Renal cortical epithelial cell (primary cell): ENCODE data around the gene COQ10A. TPM values are rescaled to one million over a fixed set of nuclear protein-coding genes. Genes with fewer than 3 reads are reported as not detected.
A peak's percentile ranks its signal among the peaks of the same experiment; 100 is the strongest.
"Not testable (repeated sequence)": the region's sequence is repeated elsewhere in the genome, so short reads cannot be mapped to it uniquely, and the experiment has no call there.

Experiments used
- DNase-seq: peaks from one replicate; pipeline ENCODE4 v3.0.0-alpha.2; 2011; ENCODE audit warnings: low read depth
- total RNA-seq: library from RNA; depleted of rRNA; stranded (reverse); fragments of >200 nt; gene quantifications from 2 replicates; pipeline ENCODE4 v1.2.3, GENCODE V29; 2014

COQ10A gene
- total RNA-seq, 1 donor from 2014 or later, result 11.2 TPM

GRCh38 chr12:56280849-56281248, 14.1 kb downstream of the COQ10A start:
- DNase-seq, result no peak

GRCh38 chr12:56282030-56282429, 15.3 kb downstream of the COQ10A start:
- no peak for DNase-seq

- DNase-seq, result no peak
Measured at GRCh38 chr12:56282579-56282978, 15.8 kb downstream of the COQ10A start.

- not testable (repeated sequence) for DNase-seq
Measured at GRCh38 chr12:56284263-56284662, 17.5 kb downstream of the COQ10A start.

- DNase-seq, result peak; percentile 61
Measured at GRCh38 chr12:56286044-56286830, 19.5 kb downstream of the COQ10A start.

- DNase-seq, result no peak
Measured at GRCh38 chr12:56288705-56289387, 22.1 kb downstream of the COQ10A start.

GRCh38 chr12:56293795-56294194, 27.1 kb downstream of the COQ10A start:
- no peak for DNase-seq

GRCh38 chr12:56296295-56296694, 29.6 kb downstream of the COQ10A start:
- DNase-seq, result no peak

GRCh38 chr12:56297400-56297799, 30.7 kb downstream of the COQ10A start:
- no peak for DNase-seq

GRCh38 chr12:56298828-56299227, 32.1 kb downstream of the COQ10A start:
- DNase-seq, result no peak

- DNase-seq, result peak; percentile 23
Measured at GRCh38 chr12:56299308-56299852, 32.6 kb downstream of the COQ10A start.

GRCh38 chr12:56299853-56300643, 33.3 kb downstream of the COQ10A start, which contains the start of gene CS:
Gene CS, minus strand, starts transcription at chr12:56300330. Its CDS starts 129 bp downstream, at chr12:56300201.
- peak; percentile 91 for DNase-seq

GRCh38 chr12:56300644-56301464, 34.1 kb downstream of the COQ10A start:
- no peak for DNase-seq

- DNase-seq, result no peak
Measured at GRCh38 chr12:56304276-56304675, 37.5 kb downstream of the COQ10A start.

GRCh38 chr12:56304872-56305590, 38.3 kb downstream of the COQ10A start:
- no peak for DNase-seq

GRCh38 chr12:56307221-56307965, 40.7 kb downstream of the COQ10A start:
- DNase-seq, result peak; percentile 51

- no peak for DNase-seq
Measured at GRCh38 chr12:56308714-56309113, 42.0 kb downstream of the COQ10A start.

GRCh38 chr12:56311003-56311402, 44.3 kb downstream of the COQ10A start:
- no peak for DNase-seq

- no peak for DNase-seq
Measured at GRCh38 chr12:56315249-56315621, 48.5 kb downstream of the COQ10A start.
